PFSK-1 (cell line): ENCODE data around the gene F10.

Source experiments
- FOXP2 ChIP-seq: optimal IDR thresholded peaks from 2 replicates; pipeline ENCODE3; 2011; ENCODE audit warnings: borderline replicate concordance, control low read depth, inconsistent platforms; ENCODE audit not compliant: insufficient read depth; ENCODE audit errors: extremely low read length, extremely low read depth
- POLR2AphosphoS5 ChIP-seq: IDR thresholded peaks from 2 replicates; pipeline ENCODE4 v1.6.1; 2012; ENCODE audit warnings: low read depth, mild to moderate bottlenecking, control low read depth, low read length, moderate library complexity
- SIN3A ChIP-seq: IDR thresholded peaks from 2 replicates; pipeline ENCODE4 v1.6.1; 2012; ENCODE audit warnings: mild to moderate bottlenecking, low read length, moderate library complexity, borderline replicate concordance; ENCODE audit not compliant: insufficient read depth
- TAF1 ChIP-seq: IDR thresholded peaks from 2 replicates; pipeline ENCODE4 v1.6.1; 2012; ENCODE audit warnings: low read length, control low read depth, borderline replicate concordance; ENCODE audit not compliant: insufficient read depth
- TF ChIP-seq, protein P1 (sequence below), 2 experiments: IDR thresholded peaks; 2 replicates each; pipeline versions ENCODE4 v1.6.1 to v1.8.0; 2011 to 2012; ENCODE audit warnings: low read depth in 2 of 2, low read length in 2 of 2, control low read depth in 1 of 2, inconsistent platforms in 1 of 2, mild to moderate bottlenecking in 1 of 2, moderate library complexity in 1 of 2; ENCODE audit not compliant: insufficient read depth in 1 of 2

F10 gene

DNA sequence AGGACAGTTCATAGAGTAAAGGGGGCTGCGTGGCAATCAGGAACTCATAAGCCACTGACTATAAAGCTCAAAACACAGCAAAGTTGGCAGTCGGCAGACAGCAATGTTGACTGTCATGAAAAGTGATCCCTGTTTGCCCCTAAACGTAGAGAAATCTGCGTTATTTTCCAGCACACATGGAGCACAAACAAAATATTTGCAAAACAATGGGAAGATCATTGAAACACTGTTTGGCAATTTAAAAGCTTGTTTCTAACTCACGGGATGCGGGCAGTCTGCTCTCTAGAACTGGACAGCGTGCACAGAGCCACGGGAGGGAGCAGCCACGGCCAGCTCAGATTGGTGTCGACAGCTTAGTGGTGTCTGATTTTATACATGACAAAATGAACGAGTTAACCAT lies 23.5 kb upstream of the F10 start:
- no peak for TF ChIP-seq TAF1
- no peak for TF ChIP-seq SIN3A
- TF ChIP-seq, protein P1, sequence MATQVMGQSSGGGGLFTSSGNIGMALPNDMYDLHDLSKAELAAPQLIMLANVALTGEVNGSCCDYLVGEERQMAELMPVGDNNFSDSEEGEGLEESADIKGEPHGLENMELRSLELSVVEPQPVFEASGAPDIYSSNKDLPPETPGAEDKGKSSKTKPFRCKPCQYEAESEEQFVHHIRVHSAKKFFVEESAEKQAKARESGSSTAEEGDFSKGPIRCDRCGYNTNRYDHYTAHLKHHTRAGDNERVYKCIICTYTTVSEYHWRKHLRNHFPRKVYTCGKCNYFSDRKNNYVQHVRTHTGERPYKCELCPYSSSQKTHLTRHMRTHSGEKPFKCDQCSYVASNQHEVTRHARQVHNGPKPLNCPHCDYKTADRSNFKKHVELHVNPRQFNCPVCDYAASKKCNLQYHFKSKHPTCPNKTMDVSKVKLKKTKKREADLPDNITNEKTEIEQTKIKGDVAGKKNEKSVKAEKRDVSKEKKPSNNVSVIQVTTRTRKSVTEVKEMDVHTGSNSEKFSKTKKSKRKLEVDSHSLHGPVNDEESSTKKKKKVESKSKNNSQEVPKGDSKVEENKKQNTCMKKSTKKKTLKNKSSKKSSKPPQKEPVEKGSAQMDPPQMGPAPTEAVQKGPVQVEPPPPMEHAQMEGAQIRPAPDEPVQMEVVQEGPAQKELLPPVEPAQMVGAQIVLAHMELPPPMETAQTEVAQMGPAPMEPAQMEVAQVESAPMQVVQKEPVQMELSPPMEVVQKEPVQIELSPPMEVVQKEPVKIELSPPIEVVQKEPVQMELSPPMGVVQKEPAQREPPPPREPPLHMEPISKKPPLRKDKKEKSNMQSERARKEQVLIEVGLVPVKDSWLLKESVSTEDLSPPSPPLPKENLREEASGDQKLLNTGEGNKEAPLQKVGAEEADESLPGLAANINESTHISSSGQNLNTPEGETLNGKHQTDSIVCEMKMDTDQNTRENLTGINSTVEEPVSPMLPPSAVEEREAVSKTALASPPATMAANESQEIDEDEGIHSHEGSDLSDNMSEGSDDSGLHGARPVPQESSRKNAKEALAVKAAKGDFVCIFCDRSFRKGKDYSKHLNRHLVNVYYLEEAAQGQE (IDR thresholded peaks at IDR 0.05; ENCODE audit: insufficient read depth in 1 of 2, low read depth in 2 of 2, low read length in 2 of 2), result no peak
- no peak for TF ChIP-seq POLR2AphosphoS5
- no peak for TF ChIP-seq FOXP2

DNA sequence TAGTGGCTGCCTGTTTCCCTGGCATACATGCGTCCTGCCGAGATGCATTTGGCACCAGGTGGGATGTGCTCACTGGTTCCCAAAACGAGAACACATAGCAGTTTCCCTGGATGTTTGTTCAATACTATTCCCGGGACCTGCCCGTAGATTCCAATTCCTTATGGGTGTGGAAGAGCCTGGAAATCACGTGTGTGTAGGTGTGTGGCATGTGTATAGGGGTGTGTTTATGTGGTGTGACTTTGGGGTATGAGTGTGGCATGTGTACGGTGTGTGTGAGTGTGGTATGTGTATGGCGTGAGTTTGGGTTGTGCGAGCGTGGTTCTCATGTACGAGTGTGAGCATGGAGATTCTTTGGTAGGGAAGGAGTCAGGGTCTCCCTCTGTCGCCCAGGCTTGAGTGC lies 19.9 kb upstream of the F10 start:
- TF ChIP-seq POLR2AphosphoS5, result no peak
- TF ChIP-seq, protein P1 (IDR thresholded peaks at IDR 0.05; ENCODE audit: insufficient read depth in 1 of 2, low read depth in 2 of 2, low read length in 2 of 2), result no peak
- TF ChIP-seq FOXP2, result no peak
- TF ChIP-seq TAF1, result no peak
- TF ChIP-seq SIN3A, result no peak

DNA sequence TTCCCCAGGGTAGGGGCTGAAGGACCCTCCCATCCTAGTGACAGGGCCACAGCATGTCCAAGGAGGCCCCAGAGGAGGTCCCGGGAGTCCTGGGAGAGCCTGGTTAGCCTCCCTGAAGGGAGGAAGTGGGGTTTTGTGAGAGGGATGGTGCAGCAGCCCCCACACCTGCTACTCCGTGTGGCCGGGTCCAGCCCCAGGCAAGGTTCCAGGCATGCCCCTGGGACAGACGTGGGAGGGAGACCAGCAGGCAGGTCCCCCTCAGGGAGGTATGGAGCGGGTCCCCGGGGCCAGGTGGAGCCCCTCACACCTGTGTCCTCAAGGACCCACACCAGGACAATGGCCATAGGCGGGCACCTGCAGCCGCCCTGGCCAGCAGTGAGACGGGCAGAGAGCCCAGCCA lies 19.0 kb upstream of the F10 start:
- TF ChIP-seq, protein P1 (IDR thresholded peaks at IDR 0.05; ENCODE audit: insufficient read depth in 1 of 2, low read depth in 2 of 2, low read length in 2 of 2), result no peak
- TF ChIP-seq SIN3A, result no peak
- TF ChIP-seq TAF1, result no peak
- no peak for TF ChIP-seq FOXP2
- TF ChIP-seq POLR2AphosphoS5, result no peak

DNA sequence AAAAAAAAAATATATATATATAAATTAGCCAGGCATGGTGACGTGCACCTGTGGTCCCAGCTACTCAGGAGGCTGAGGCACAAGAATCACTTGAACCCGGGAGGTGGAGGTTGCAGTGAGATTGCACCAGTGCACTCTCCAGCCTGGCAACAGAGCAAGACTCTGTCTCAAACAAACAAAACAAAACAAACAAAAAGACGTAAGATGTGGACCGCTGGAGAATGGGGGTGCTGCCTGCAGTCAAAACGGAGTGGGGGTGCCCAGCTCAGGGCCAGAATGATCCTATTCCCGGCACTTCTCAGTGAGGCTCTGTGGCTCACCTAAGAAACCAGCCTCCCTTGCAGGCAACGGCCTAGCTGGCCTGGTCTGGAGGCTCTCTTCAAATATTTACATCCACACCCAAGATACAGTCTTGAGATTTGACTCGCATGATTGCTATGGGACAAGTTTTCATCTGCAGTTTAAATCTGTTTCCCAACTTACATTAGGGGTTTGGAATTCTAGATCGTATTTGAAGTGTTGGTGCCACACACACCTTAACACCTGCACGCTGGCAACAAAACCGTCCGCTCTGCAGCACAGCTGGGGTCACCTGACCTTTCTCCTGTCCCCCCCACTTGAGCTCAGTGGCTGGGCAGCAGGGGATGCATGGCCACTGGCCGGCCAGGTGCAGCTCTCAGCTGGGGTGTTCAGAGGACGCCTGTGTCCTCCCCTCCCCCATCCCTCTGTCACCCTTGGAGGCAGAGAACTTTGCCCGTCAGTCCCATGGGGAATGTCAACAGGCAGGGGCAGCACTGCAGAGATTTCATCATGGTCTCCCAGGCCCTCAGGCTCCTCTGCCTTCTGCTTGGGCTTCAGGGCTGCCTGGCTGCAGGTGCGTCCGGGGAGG lies 17.3 kb upstream of the F10 start, which contains the start of gene F7:
Gene F7, plus strand, starts transcription at position 760 of the 889 bp plus-strand sequence. Its CDS starts 51 bp downstream, at position 811.
- TF ChIP-seq SIN3A (no peak), FOXP2 (no peak), POLR2AphosphoS5 (no peak)
- TF ChIP-seq, protein P1 (IDR thresholded peaks at IDR 0.05; ENCODE audit: insufficient read depth in 1 of 2, low read depth in 2 of 2, low read length in 2 of 2), result no peak
